HepG2 (cell line): ENCODE results near the gene AIP. TPM values are rescaled to one million over a fixed set of nuclear protein-coding genes. Genes with fewer than 3 reads are reported as not detected.
A peak's percentile ranks its signal among the peaks of the same experiment; 100 is the strongest.

Experiments used
- ATAC-seq: fragments of 200-7000 bp; cut with Tn5 transposase; 3 replicates; pipeline ENCODE4 v1.9.1; 2020; ENCODE audit warnings: mild to moderate bottlenecking, moderate library complexity
- BruUV-seq: library from RNA; stranded (reverse); fragments of 400-500 nt; replicated peaks from 2 replicates; lab custom pipeline; 2021; lab: Mats Ljungman, UMichigan
- CTCF ChIA-PET: fragments of 300-600 bp; formaldehyde crosslinking; extraction: SDS; loops from one replicate; lab custom pipeline; 2021; ENCODE audit warnings: low total read pairs, inconsistent platforms, low intra/inter-chr PET ratio; lab: Yijun Ruan, JAX
- POLR2A ChIA-PET: fragments of 350-600 bp; sonication (Branson Sonifier 250); formaldehyde crosslinking; loops from one replicate; lab custom pipeline; 2020; ENCODE audit warnings: antibody characterized with exemption, inconsistent platforms; lab: Yijun Ruan, JAX
- DNase-seq: peaks from one replicate; pipeline ENCODE4 v3.0.0-alpha.2; 2015; ENCODE audit warnings: low spot score
- FAIRE-seq: peaks from 3 replicates; lab custom pipeline; 2011; peaks lifted over from hg19 to GRCh38; lab: Jason Lieb, UNC
- H2AFZ ChIP-seq: one replicate; pipeline ENCODE4 v1.6.1; 2011; ENCODE audit warnings: low read length, inconsistent platforms
- H3K27ac ChIP-seq: fragments of 300-600 bp; 3 replicates; pipeline ENCODE4 v1.8.0; 2011; ENCODE audit warnings: mixed run types, mild to moderate bottlenecking, mixed read lengths, low read length, inconsistent platforms; ENCODE audit not compliant: insufficient read depth; ENCODE audit errors: extremely low read length
- H3K27me3 ChIP-seq, 2 experiments: fragments of 200-600 bp in 1 of 2; 2 replicates in 1 of 2; 3 replicates in 1 of 2; pipeline versions ENCODE4 v1.6.0 to v1.8.0; 2011; ENCODE audit warnings: low read length in 2 of 2, mild to moderate bottlenecking in 2 of 2, moderate library complexity in 2 of 2, inconsistent platforms in 1 of 2; ENCODE audit not compliant: insufficient read depth in 2 of 2, control insufficient read depth in 1 of 2
- H3K36me3 ChIP-seq, 2 experiments: fragments of 200-600 bp in 1 of 2; replicated peaks in 1 of 2; 2 replicates in 1 of 2; 3 replicates in 1 of 2; pipeline versions ENCODE4 v1.5.1 to v1.8.0; 2011; ENCODE audit warnings: low read length in 2 of 2, inconsistent platforms in 1 of 2; ENCODE audit not compliant: insufficient read depth in 2 of 2, control insufficient read depth in 1 of 2
- H3K4me1 ChIP-seq: 2 replicates; pipeline ENCODE4 v1.5.1; 2012; ENCODE audit warnings: low read length, inconsistent platforms; ENCODE audit not compliant: insufficient read depth
- H3K4me2 ChIP-seq: 2 replicates; pipeline ENCODE4 v1.6.0; 2011; ENCODE audit warnings: low read depth, low read length, inconsistent platforms
- H3K4me3 ChIP-seq, 3 experiments: fragments of 200-600 bp in 1 of 3; sonication (generic), shearing (Covaris generic) in 1 of 3; replicated peaks in 1 of 3; 2 replicates each; pipeline ENCODE4 v1.5.1; 2011 to 2016; ENCODE audit warnings: low read length in 3 of 3, inconsistent platforms in 2 of 3, low read depth in 2 of 3, mild to moderate bottlenecking in 2 of 3, control low read depth in 1 of 3, mixed read lengths in 1 of 3; ENCODE audit not compliant: insufficient read depth in 1 of 3
- H3K79me2 ChIP-seq: one replicate; pipeline ENCODE4 v1.6.1; 2011; ENCODE audit warnings: low read length, inconsistent platforms; ENCODE audit not compliant: insufficient read depth
- H3K9ac ChIP-seq: 2 replicates; pipeline ENCODE4 v1.6.0; 2011; ENCODE audit warnings: mild to moderate bottlenecking, low read depth, low read length, inconsistent platforms; ENCODE audit not compliant: insufficient read depth
- H3K9me3 ChIP-seq: 2 replicates; pipeline ENCODE4 v1.5.1; 2012; ENCODE audit warnings: mild to moderate bottlenecking, low read length
- H4K20me1 ChIP-seq: 2 replicates; pipeline ENCODE4 v1.6.0; 2011; ENCODE audit warnings: inconsistent platforms, mild to moderate bottlenecking, low read length, moderate library complexity; ENCODE audit not compliant: insufficient read depth
- AGO1 ChIP-seq: fragments of 200-400 bp; formaldehyde crosslinking; IDR thresholded peaks from 2 replicates; pipeline ENCODE4 v1.6.1; 2017; ENCODE audit warnings: mild to moderate bottlenecking, low read depth, low read length, moderate library complexity; ENCODE audit not compliant: poor library complexity, severe bottlenecking
- ARID2 ChIP-seq: sonication (generic); formaldehyde crosslinking; IDR thresholded peaks from 2 replicates; pipeline ENCODE4 v1.8.1; 2022; ENCODE audit warnings: mild to moderate bottlenecking, missing genetic modification reagents, borderline replicate concordance
- ARNT2 ChIP-seq: sonication (generic); formaldehyde crosslinking; IDR thresholded peaks from 2 replicates; pipeline ENCODE4 v1.8.0; 2022; ENCODE audit warnings: mild to moderate bottlenecking, low read depth, missing genetic modification reagents, moderate library complexity
- CBX2 ChIP-seq, 2 experiments: fragments of 200-600 bp in 1 of 2; sonication (generic); formaldehyde crosslinking in 1 of 2; IDR thresholded peaks; 2 replicates each; pipeline versions ENCODE4 v1.7.0 to v1.8.1; 2018 to 2022; ENCODE audit warnings: low read depth in 2 of 2, low read length in 1 of 2, mild to moderate bottlenecking in 1 of 2, missing genetic modification reagents in 1 of 2
- IKZF4 ChIP-seq: sonication (generic); formaldehyde crosslinking; IDR thresholded peaks from 2 replicates; pipeline ENCODE4 v1.5.1; 2020; ENCODE audit warnings: borderline replicate concordance, mild to moderate bottlenecking, low read depth, missing genetic modification reagents; ENCODE audit errors: not compliant biosample characterization
- JUND ChIP-seq: sonication (generic); formaldehyde crosslinking; IDR thresholded peaks from 2 replicates; pipeline ENCODE4 v1.8.0; 2022; ENCODE audit warnings: mild to moderate bottlenecking, missing genetic modification reagents
- KAT8 ChIP-seq: IDR thresholded peaks from 2 replicates; pipeline ENCODE4 v1.6.1; 2016; ENCODE audit warnings: missing genetic modification reagents, missing compliant biosample characterization
- NFIC ChIP-seq: IDR thresholded peaks from 2 replicates; pipeline ENCODE4 v1.6.1; 2012; ENCODE audit warnings: mild to moderate bottlenecking, low read length, inconsistent platforms
- NR3C1 ChIP-seq: sonication (generic); formaldehyde crosslinking; IDR thresholded peaks from 2 replicates; pipeline ENCODE4 v1.4.0; 2020; ENCODE audit warnings: missing genetic modification reagents
- RORA ChIP-seq: sonication (generic); formaldehyde crosslinking; IDR thresholded peaks from 2 replicates; pipeline ENCODE4 v1.5.0; 2020; ENCODE audit warnings: mild to moderate bottlenecking, missing genetic modification reagents, moderate library complexity
- RXRB ChIP-seq: IDR thresholded peaks from 2 replicates; pipeline ENCODE4 v1.6.1; 2016; ENCODE audit warnings: borderline replicate concordance, missing genetic modification reagents, missing compliant biosample characterization
- SMARCC2 ChIP-seq: fragments of 450-650 bp; IDR thresholded peaks from 2 replicates; pipeline ENCODE4 v1.6.1; 2017; ENCODE audit warnings: antibody characterized with exemption, mild to moderate bottlenecking
- SPEN ChIP-seq: sonication (generic); formaldehyde crosslinking; IDR thresholded peaks from 2 replicates; pipeline ENCODE4 v1.5.1; 2020; ENCODE audit warnings: low read depth, mild to moderate bottlenecking, missing genetic modification reagents
- TOE1 ChIP-seq: sonication (generic); formaldehyde crosslinking; IDR thresholded peaks from 2 replicates; pipeline ENCODE4 v1.4.0; 2020; ENCODE audit warnings: mild to moderate bottlenecking, missing genetic modification reagents
- ZBTB20 ChIP-seq: sonication (generic); formaldehyde crosslinking; IDR thresholded peaks from 2 replicates; pipeline ENCODE4 v1.8.1; 2023; ENCODE audit warnings: missing genetic modification reagents, low read depth, mild to moderate bottlenecking, borderline replicate concordance
- ZBTB7A ChIP-seq: sonication (generic); formaldehyde crosslinking; IDR thresholded peaks from 2 replicates; pipeline ENCODE4 v1.8.0; 2022; ENCODE audit warnings: mild to moderate bottlenecking, missing genetic modification reagents
- ZNF274 ChIP-seq: sonication (generic); formaldehyde crosslinking; IDR thresholded peaks from 2 replicates; pipeline ENCODE4 v1.5.1; 2020; ENCODE audit warnings: mild to moderate bottlenecking, missing genetic modification reagents
- ZNF343 ChIP-seq: sonication (generic); formaldehyde crosslinking; IDR thresholded peaks from 2 replicates; pipeline ENCODE4 v1.4.0; 2020; ENCODE audit warnings: mild to moderate bottlenecking, missing genetic modification reagents
- ZNF432 ChIP-seq: sonication (generic); formaldehyde crosslinking; IDR thresholded peaks from 2 replicates; pipeline ENCODE4 v1.5.0; 2020; ENCODE audit warnings: missing genetic modification reagents, mild to moderate bottlenecking, borderline replicate concordance
- ZNF562 ChIP-seq: sonication (generic); formaldehyde crosslinking; IDR thresholded peaks from 2 replicates; pipeline ENCODE4 v1.8.0; 2022; ENCODE audit warnings: missing genetic modification reagents, borderline replicate concordance
- ZNF614 ChIP-seq: IDR thresholded peaks from 2 replicates; pipeline ENCODE4 v1.6.1; 2018; ENCODE audit warnings: missing biosample characterization, missing genetic modification reagents, inconsistent platforms, borderline replicate concordance
- ZNF776 ChIP-seq: sonication (generic); formaldehyde crosslinking; IDR thresholded peaks from 2 replicates; pipeline ENCODE4 v1.4.0; 2020; ENCODE audit warnings: mild to moderate bottlenecking, missing genetic modification reagents
- ZNF780A ChIP-seq: sonication (generic); formaldehyde crosslinking; IDR thresholded peaks from 2 replicates; pipeline ENCODE4 v1.8.0; 2022; ENCODE audit warnings: mild to moderate bottlenecking, missing genetic modification reagents, moderate library complexity
- WGBS: methylation state at CpG from one replicate; pipeline ENCODE4 v1.1.6; 2017; ENCODE audit warnings: low lambda C conversion rate; 5-methylcytosine and 5-hydroxymethylcytosine counted together
- in situ Hi-C: cut with HindIII; loops from 2 replicates; pipeline ENCODE4 v1.10.0; 2017; ENCODE audit warnings: low pct_unique_long_range_greater_than_20kb; ENCODE audit not compliant: extremely low pct_ligation_motif_present
- intact Hi-C: fragments of 100-400 bp; cut with micrococcal nuclease; formaldehyde crosslinking; loops from one replicate; pipeline ENCODE4 v1.10.0; 2022; ENCODE audit not compliant: unreplicated experiment
- polyA plus RNA-seq, 8 experiments: library from polyadenylated mRNA; depleted of rRNA in 3 of 8; stranded (reverse) in 7 of 8; unstranded in 1 of 8; fragments of >200 nt; fragmentation: Illumina TruSeq in 4 of 8; extraction: Trizol in 4 of 8; gene quantifications; 2 replicates each; pipeline versions ENCODE4 v1.2.1 to v1.2.3, GENCODE V29; 2011 to 2016; ENCODE audit warnings: low read depth in 4 of 8, missing spikeins in 1 of 8, mixed read lengths in 1 of 8; ENCODE audit not compliant: insufficient read depth in 1 of 8
- total RNA-seq, 5 experiments: library from RNA; depleted of rRNA; stranded (reverse); fragments of >200 nt; fragmentation: Illumina TruSeq; extraction: Trizol; gene quantifications; 2 replicates each; pipeline ENCODE4 v1.2.3, GENCODE V29; 2016; ENCODE audit warnings: low read depth in 1 of 5
- TF ChIP-seq, protein P1 (sequence below): sonication (generic); formaldehyde crosslinking; IDR thresholded peaks from 2 replicates; pipeline ENCODE4 v1.9.0; 2022; ENCODE audit warnings: missing genetic modification reagents, mild to moderate bottlenecking, borderline replicate concordance

The AIP gene
- total and polyA plus RNA-seq, 2 of the 13 experiments (the other 11 are each of a cell fraction or from before 2014, with no cell fraction given) = 51.8 to 110 TPM

DNA sequence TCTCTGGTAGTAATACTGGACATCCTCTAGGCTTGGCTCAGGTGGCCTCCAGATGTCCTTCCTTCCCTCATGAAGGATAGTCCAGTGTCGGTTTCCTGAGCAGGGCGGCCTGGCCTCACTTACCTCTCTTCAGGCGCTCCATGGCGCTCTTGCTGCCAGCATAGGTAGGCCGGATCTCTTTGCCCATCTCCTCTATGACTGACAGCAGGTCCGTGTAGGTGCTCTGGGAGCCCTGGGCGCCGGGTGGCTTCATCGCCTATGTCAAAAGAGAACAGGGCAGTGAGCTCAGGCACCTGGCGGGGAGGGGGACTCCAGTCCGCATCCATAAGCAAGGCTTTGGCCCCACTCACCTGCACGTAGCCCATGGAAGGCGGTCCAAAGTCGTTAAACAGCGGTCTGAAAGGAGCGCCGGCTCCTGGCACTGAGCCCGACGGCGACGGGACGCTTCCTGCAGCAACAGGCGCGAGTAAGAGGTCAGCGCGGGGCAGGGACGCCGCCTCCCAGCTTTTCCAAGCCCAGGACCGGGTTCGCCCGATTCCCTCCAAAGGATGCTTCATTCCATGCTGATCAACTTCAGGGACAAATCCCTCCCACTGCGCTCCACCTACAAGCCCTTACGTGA, 24.5 kb downstream of the AIP start:
- H3K4me2 ChIP-seq = peak overlapping the region; percentile 95
- WGBS = 39% methylated on average over 10 of the region's 33 CpGs
- intact Hi-C loops = no loop called here
- H4K20me1 ChIP-seq = no peaks in the 10 kb centered on the region
- H3K36me3 ChIP-seq = no peaks in the 10 kb centered on the region
- CTCF ChIA-PET = no interaction called here
- H3K27ac ChIP-seq = peak overlapping the region; percentile 73
- DNase-seq (no peak), ATAC-seq (no peak; the same call in 1 of the 3 replicates), FAIRE-seq (no peak)
- H3K27me3 ChIP-seq = no peaks in the 10 kb centered on the region
- in situ Hi-C loops = loop anchor here (5.0 kb wide), 1 partner anchor 105 kb away; the partner anchor contains the start of genes PPP1CA and TBC1D10C
- peak overlapping the region; percentile 60 to 93 (median 91) for H3K4me3 ChIP-seq
- no peaks in the 10 kb centered on the region for H3K9me3 ChIP-seq
- H3K9ac ChIP-seq = peak overlapping the region; percentile 73
- TSS peak; percentile 84 for BruUV-seq
- POLR2A ChIA-PET = interaction anchor here (0.8 kb wide), 1 partner anchor 115 kb away, joined by 3 read pairs; the partner anchor contains the start of gene RAD9A
- H3K4me1 ChIP-seq = peaks cover 56% of the 10 kb centered on the region
- no peak overlapping the region for H2AFZ ChIP-seq
- peaks cover 10% of the 10 kb centered on the region for H3K79me2 ChIP-seq
- TF ChIP-seq RORA (CRISPR knock-in tag) (no peak), CBX2 (IDR thresholded peaks at IDR 0.05; ENCODE audit: low read depth, low read length) (no peak), CBX2 (CRISPR knock-in tag; IDR thresholded peaks at IDR 0.05; ENCODE audit: low read depth) (no peak), ZNF776 (CRISPR knock-in tag) (no peak), AGO1 (no peak), ARNT2 (CRISPR knock-in tag) (no peak), ZBTB20 (CRISPR knock-in tag) (no peak; the same call in 1 of the 2 replicates), ARID2 (CRISPR knock-in tag) (no peak), NR3C1 (no peak), NFIC (no peak), SPEN (no peak), ZNF614 (CRISPR knock-in tag) (no peak), ZNF432 (CRISPR knock-in tag) (no peak), ZNF274 (CRISPR knock-in tag) (no peak; the same call in 1 of the 2 replicates), SMARCC2 (no peak), ZBTB7A (CRISPR knock-in tag) (no peak), KAT8 (CRISPR knock-in tag) (no peak), IKZF4 (CRISPR knock-in tag) (peak; percentile 30), ZNF343 (no peak), RXRB (CRISPR knock-in tag) (no peak; the same call in 1 of the 2 replicates), JUND (no peak), TOE1 (CRISPR knock-in tag) (no peak), ZNF562 (no peak), ZNF780A (CRISPR knock-in tag) (no peak)
- TF ChIP-seq, protein P1, sequence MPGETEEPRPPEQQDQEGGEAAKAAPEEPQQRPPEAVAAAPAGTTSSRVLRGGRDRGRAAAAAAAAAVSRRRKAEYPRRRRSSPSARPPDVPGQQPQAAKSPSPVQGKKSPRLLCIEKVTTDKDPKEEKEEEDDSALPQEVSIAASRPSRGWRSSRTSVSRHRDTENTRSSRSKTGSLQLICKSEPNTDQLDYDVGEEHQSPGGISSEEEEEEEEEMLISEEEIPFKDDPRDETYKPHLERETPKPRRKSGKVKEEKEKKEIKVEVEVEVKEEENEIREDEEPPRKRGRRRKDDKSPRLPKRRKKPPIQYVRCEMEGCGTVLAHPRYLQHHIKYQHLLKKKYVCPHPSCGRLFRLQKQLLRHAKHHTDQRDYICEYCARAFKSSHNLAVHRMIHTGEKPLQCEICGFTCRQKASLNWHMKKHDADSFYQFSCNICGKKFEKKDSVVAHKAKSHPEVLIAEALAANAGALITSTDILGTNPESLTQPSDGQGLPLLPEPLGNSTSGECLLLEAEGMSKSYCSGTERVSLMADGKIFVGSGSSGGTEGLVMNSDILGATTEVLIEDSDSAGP (CRISPR knock-in tag) = peak; percentile 8; the same call in 1 of the 2 replicates
